Uterus (tissue), 2 donors: Measurements from ENCODE around the gene NTRK3.
"Not testable (repeated sequence)": the region's sequence is repeated elsewhere in the genome, so short reads cannot be mapped to it uniquely, and the experiment has no call there.

Experiments
- POLR2A ChIP-seq, 2 donors: fragments of 450-650 bp; IDR thresholded peaks; one replicate each; pipeline ENCODE4 v1.6.1; 2016; ENCODE audit warnings: antibody characterized with exemption in 2 of 2, mild to moderate bottlenecking in 1 of 2, moderate library complexity in 1 of 2
- TF ChIP-seq, protein P1 (sequence below), 4 experiments: fragments of 200-600 bp in 2 of 4; fragments of 450-650 bp in 2 of 4; sonication (generic) in 2 of 4; IDR thresholded peaks; one replicate each; pipeline ENCODE4 v1.5.1; 2016 to 2019; ENCODE audit warnings: antibody characterized with exemption in 4 of 4, mild to moderate bottlenecking in 2 of 4, moderate library complexity in 1 of 4

DNA sequence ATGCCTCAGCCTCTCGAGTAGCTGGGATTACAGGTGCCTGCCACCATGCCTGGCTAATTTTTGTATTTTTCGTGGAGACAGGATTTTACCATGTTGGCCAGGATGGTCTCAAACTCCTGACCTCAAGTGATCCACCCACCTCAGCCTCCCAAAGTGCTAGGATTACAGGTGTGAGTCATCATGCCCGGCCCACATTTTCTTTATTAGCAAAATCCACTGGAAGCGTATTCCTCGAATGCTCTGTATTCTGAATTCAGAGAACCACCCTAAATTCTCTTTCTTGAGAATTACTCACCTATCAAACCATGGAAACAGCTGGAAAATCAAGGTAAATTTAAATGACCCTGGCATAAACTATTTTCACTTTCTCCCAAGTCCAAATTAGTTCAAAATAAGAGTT lies 223.1 kb downstream of the NTRK3 start:
- TF ChIP-seq, protein P1, sequence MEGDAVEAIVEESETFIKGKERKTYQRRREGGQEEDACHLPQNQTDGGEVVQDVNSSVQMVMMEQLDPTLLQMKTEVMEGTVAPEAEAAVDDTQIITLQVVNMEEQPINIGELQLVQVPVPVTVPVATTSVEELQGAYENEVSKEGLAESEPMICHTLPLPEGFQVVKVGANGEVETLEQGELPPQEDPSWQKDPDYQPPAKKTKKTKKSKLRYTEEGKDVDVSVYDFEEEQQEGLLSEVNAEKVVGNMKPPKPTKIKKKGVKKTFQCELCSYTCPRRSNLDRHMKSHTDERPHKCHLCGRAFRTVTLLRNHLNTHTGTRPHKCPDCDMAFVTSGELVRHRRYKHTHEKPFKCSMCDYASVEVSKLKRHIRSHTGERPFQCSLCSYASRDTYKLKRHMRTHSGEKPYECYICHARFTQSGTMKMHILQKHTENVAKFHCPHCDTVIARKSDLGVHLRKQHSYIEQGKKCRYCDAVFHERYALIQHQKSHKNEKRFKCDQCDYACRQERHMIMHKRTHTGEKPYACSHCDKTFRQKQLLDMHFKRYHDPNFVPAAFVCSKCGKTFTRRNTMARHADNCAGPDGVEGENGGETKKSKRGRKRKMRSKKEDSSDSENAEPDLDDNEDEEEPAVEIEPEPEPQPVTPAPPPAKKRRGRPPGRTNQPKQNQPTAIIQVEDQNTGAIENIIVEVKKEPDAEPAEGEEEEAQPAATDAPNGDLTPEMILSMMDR (IDR thresholded peaks at IDR 0.05) = not testable (repeated sequence)
- TF ChIP-seq POLR2A (IDR thresholded peaks at IDR 0.05) = not testable (repeated sequence)
